HL-60/S4 treated with phorbol 12-myristate 13-acetate at 8.2 ng/mL for 4 days and 3 days (cell line): ENCODE results near the gene UTP14A.

Experiments
- in situ Hi-C: fragments of 300-500 bp; cut with MboI; formaldehyde crosslinking; loops from 2 replicates; pipeline ENCODE4 v1.15.0; 2022; ENCODE audit warnings: low sequenced_read_pairs

The UTP14A gene

DNA sequence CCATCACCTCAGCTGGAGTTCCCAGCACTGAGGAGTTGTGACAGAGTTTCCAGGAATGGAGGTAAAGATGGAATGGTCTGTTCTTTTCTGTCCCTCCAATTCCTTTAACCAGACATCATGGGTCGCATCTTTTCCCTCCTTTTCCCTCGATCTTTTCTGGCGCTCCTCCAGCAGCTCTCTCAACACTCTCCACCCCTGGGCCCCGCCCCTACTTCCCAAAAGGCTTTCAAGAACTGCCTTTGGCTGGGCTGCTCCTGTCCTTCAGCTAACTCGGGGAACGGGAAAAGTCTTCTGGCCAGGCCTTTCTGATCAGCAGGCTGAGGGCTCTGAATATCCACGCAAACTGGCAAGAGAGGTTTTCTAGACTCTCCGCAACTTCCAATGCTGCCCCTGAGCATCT lies 34.0 kb downstream of the UTP14A start:
- in situ Hi-C loops, result loop anchor here (25.0 kb wide), 1 partner anchor 97 kb away; no protein-coding TSS in a partner anchor

DNA sequence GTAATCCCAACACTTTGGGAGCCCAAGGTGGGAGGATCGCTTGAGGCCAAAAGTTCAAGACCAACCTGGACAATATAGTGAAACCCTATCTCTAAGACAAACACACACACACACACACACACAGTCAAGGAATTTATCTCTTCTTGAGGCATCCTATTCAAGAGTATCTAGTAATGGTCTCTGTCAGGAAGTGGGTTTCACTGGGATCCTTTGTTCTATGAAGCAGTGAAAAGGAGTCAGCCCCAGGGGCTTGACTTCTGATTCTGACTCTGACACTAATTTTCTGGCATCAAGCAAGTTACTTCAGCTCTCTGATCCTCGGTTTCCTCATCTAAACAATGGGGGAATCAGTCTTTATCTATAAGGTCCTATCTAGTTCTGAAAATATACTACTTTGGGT lies 34.8 kb downstream of the UTP14A start:
- in situ Hi-C loops, result loop anchor here (25.0 kb wide), 1 partner anchor 97 kb away; no protein-coding TSS in a partner anchor

DNA sequence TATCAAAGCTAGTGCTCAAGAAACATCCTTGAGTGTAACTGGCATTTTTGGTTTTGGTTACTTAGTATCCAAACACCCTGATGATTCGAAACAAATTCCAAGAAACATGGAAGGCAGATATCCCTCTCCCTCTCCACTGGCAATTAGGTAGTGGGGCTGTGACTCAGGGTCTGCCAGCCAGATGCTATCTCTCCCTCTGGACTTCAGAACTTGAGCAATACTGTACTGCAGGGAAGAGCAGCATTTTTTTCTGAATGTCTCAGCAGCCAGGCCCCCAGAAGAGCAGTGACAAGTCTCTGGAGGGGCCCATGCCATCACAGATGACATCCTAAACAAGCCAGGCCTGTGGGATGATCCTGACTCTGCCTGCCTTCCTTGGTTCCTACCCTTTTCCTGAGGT lies 39.2 kb downstream of the UTP14A start:
- in situ Hi-C loops, result loop anchor here (25.0 kb wide), 1 partner anchor 92 kb away; no protein-coding TSS in a partner anchor

DNA sequence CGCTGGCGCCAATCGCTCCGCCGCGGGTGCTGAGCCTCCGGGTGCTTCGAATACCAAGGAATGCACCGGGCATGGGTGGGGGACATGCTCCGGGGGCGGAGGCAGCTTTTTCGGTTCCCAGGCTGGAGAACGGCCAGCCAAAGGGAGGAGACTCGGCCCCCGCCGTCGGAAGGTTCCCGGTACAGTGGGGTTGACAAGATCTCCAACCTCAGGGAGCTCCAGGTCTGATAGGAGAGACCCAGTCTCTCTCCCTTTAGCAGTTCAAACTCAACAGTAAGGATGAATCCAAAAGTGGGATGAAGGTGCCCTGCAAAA lies 47.3 kb downstream of the UTP14A start:
- in situ Hi-C loops, result no loop called here

DNA sequence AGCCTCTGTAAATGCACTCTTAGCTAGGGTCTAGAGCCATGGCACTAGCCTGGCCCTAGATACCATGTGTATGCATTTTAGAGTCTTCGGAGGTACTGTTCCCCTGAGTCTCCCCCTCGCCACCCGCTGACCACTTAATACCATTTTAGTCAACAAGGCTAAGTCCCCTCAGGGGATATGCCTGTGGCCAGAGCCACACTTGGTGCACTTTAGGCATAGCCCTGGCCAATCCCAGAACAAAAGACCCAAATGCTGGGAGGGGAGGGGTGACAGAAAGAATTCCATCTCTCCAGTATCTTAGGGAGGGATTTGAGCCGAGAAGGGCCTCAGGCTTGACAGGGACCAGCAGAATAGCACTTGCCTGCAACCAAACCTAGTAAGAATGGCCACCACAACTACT lies 47.9 kb downstream of the UTP14A start:
- in situ Hi-C loops, result no loop called here

DNA sequence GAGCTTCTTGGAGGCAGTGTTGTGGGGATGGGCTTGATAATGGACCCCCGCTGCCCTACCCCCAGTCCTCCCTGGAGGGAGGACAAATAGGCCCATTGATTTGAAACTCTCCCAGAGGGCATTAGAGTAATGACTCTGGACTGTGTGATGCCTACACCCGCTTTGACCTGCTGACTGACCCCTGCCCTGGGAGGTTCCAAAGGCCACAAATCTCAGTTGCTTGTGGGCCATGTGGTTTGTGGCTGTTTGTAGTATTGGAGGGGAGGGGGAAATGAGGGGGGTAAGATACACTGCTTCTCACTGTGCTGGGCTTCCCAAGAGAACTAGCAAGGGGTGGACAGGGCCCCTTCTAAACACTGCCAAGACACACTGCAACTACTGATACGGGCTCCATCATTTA lies 48.8 kb downstream of the UTP14A start:
- in situ Hi-C loops, result no loop called here

DNA sequence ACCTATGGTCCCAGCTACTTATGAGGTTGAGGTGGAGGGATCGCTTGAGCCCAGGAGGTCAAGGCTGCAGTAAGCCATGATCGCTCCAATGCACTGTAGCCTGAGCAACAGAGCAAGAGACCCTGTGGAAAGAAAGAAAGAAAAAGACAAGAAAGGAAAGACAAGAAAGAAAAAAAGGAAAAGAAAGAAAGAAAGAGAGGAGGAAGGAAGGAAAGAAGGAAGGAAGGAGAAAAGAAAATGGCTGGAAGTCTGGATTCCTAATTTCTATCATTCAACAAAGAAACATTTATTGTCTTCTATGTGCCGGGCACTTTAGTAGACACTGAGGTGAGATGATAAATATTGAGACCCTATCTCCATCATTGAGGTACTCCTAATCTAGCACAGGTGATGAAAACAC lies 49.7 kb downstream of the UTP14A start:
- in situ Hi-C loops, result no loop called here

DNA sequence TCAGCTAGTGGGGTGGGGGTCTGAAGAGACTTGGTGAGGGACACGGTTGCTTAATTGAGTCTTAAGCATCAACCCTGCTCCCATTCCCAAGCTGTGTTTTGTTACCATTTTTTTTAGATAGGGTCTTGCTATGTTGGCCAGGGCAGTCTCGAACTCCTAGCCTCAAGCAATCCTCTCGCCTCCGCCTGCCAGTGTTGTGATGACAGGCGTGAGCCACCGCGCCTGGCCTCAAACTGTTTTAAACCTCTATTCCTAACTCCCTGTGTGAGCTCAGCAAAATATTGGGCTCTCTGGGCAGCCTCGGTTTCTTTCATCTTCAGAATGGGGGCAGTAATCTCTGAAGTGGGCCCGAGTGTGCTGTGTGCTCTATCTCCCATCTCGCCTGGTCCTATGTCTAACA lies 50.2 kb downstream of the UTP14A start:
- in situ Hi-C loops, result no loop called here

DNA sequence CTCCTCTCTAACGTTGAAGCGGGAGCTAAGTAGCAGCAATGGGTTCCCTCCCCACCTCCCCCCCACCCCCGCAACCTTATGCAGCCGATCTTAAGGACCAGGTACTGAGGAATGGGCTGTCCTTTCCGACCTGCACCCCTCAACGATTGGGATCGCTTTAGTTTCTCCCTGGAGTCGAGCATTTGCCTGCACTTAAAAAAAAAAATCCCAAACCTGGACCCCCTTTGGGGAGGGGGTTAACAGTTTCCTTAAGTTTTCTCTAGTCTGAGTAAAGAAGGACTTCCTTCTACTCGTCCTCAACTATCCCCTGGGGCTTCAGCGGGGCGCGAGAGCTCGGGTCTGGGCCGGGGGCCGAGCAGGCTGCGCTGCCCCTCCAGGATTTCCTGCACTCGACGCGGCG lies 50.8 kb downstream of the UTP14A start:
- in situ Hi-C loops, result no loop called here

DNA sequence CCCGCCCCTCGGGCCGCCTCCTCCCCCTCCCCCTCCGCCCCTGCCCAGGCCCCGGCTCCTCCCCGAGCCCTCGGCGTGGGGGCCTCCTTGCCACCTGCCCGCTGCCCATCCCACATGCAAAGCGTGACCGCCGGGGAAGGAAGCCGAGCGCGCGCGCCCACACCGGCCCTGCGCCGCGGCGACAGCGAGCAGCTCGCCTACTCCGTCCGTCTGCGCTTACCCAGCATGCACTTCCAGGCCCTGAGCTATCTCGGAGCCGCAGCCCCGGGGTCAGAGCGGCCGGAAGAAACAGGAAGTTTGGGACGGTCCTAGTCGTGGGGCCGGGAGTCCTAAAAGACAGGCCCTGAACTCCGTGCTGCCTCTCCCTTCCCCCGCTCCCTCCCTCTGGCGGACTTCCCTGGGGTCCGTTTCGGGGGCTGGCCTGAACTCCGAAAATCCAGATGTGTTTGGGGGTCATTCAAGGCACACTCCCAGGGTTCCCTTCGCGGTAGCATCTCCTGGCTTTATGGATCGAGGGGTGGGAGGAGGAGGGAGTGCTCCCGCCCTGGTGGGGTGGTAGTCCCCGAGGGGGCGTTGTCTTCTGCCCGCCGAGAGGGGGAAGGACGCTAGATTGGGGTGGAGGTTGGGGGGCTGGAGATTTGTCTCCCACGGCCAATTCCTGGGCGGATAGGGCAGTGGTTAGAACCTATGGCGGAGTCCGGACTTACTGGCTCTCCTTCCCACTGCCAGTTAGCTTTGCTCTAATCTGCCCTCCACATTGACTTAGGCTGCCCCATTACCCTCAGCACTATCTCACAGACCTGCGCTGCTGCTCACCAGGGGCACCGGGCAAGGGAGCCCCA lies 51.5 kb downstream of the UTP14A start:
- in situ Hi-C loops, result no loop called here

DNA sequence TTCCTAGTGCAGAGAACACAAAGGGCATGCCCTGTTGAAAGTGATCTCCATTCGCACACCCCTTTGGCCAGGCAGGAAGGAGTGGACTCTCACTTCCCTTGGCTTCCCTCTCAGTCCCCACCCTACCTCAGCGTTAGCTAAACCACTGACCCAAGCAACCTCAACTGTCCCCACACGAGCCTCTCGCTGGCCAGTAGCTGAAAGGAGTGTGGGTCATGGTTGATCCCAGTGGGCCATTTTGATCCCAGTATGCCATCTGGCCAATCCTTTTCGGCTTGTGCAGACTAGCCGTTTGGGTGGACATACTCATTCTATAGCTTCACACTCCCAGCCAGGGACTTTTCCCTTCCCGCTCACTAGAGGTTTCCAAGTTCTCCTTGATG lies 52.1 kb downstream of the UTP14A start:
- in situ Hi-C loops, result no loop called here

DNA sequence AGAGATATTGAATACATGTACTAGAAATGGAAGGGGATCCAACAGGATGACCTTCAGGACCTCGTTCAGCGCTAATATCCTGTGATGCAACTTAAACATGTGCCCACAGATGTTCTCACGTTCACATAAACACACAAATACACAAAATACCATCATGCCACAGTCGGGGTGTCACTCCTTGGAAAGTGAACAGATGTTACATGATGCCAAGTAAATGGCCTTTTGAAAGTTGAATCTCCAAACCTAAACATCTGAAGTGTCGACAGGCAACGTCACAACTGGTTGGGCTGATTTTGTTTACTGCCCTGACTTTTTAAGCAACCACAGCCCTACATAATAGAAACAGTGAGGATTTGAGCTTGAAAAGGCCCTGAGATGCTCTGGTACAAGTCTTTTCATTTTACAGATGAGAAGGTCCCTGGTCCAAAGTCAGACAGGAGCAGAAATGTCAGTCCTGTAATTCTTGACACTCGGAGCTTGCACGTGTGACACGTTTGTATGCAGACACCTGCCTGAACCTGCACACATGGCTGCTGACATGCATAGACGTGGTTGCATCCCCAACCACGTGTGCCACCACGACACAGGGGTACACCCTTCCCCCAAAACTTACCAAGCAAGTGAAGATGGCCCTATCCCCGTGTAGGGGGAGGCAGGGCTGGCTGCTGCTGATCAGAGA lies 53.0 kb downstream of the UTP14A start:
- in situ Hi-C loops, result no loop called here

DNA sequence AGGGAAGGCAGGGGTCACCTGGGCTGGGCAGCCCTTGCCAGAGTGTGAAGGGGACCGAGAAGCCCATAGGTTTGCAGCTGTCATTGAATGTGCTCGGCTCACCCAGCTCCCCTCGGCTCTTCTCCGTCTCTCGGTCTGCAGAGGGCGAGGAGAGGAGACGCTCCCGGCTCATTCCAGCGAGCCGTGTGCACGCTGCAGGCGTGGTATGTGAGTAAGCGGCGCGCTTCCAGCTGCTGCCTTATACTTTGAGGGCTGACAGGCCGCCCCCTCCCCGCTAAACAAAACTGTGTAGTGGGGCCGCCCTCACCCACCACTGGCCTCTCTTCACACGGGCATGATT lies 53.5 kb downstream of the UTP14A start:
- in situ Hi-C loops, result no loop called here

DNA sequence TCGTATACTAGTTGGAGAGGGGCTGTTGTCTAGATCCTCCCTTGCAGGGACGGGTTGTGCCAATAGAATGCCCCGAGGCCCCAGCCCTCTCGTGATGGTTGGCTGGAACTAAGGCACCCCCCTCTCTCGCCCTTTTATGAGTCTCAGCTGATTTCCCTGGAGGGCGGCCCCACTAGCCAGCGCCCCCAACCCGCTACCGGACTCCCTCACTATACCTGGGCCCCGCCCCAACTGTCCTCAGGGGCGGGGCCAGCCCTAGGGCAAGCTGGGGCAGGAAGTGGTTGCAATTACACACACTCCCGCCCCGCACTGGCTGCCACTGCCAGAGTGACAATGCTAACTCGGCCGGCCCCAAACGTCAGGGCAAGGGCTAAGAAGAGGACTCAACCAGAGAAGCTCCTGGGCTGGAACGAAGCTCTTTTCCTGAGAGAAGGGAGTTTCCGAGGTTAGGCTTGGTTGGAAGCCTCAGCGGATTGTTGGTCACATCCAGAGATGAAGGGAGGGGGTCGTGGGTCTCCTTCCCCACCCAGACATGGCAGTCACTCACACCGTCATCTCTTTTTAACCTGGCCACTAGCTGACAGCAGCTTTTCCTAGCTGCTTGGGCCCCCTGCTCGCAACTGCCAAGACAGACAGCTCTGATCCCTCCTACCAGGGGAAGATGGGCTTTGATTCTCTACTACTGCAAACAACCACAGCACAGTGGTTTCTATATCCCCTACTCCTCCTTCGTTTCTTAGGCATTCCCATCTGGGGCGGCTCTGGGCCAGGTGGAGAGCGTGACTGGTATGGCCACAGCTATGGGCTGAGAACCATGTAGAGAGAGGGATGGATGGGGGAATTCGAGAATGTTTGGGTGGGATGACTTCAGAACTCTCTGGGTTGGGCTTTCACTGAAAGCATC lies 55.5 kb downstream of the UTP14A start:
- in situ Hi-C loops, result no loop called here

DNA sequence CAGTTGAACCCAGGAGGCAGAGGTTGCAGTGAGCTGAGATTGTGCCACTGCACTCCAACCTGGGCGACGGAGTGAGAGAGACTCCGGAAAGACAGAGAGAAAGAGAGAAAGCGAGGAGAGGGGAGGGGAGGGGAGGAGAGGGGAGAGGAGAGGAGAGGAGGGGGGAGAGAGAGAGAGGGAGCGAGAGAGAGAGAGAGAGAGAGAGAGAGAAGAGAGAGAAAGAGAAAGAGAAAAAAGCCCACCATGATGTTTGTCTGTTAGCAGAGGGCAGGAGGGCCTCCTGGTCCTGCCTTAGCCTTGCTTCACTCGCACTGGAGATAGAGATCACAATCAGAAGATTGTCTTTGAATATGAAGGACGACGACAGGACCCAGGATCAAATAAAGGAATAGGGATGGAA lies 57.8 kb downstream of the UTP14A start:
- in situ Hi-C loops, result no loop called here

DNA sequence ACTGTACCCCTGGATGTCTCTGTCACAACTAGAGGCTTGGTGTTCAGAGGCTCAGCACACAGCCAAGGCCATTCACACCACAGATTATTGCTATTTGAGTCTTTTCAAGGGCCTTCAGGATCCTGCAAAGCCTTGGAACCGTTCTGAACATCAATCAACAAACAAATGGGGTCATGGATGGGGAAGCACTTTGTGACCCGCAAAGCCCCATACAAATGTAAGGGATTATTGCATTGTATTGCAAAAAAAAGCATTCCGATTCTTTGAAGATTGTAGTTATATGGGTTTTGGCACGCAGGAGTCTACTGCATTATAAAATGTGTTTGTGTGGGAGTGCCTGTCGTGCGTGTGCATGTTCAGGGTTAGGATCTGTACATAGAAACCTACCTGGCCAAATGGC lies 59.2 kb downstream of the UTP14A start:
- in situ Hi-C loops, result no loop called here

DNA sequence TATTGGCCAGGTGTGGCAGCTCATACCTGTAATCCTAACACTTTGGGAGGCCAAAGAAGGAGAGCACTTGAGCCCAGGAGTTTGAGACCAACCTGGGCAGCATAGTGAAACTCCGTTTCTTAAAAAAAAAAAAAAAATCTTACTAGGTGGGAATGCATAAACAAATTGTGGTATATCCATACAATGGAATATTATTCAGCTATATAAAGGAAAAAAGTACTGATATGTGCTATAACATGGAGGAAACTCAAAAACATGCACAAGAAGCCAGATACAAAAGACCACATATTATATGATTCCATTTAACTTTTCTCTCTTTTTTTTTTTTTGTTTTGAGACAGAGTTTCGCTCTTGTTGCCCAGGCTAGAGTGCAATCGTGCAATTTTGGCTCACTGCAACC lies 63.0 kb downstream of the UTP14A start:
- in situ Hi-C loops, result no loop called here

DNA sequence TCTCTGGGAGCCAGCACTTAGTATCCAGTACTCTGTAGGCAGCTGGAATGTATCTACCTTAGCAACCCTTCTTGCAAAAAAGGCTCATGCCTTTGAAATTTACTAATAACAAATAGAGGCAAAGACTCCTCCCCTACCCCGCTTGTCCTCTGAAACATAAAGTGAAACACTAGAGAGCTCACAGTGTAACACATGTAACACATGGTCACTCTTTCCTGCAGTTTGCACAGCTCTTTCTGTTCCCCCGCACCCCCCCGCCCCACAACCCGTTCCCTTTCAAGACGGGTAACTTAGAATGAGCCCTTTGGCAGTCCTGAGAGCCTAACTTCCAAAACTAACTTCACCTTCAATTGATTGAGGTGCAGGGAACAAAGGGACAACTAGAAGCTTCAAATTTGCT lies 70.5 kb downstream of the UTP14A start:
- in situ Hi-C loops, result no loop called here
